Pancreas (tissue), 10 donors: ENCODE results near the gene PCSK7. TPM values are rescaled to one million over a fixed set of nuclear protein-coding genes. Genes with fewer than 3 reads are reported as not detected.

Experiments
- ATAC-seq, 4 donors: fragments of 200-7000 bp; cut with Tn5 transposase; one replicate each; pipeline versions ENCODE4 v1.8.0 to v1.9.1; 2020; ENCODE audit warnings: mild to moderate bottlenecking in 4 of 4, moderate library complexity in 4 of 4
- DNase-seq, 6 donors: peaks; one replicate each; pipeline ENCODE4 v3.0.0-alpha.2; 2020
- FAIRE-seq: peaks from 2 replicates; lab custom pipeline; 2012; peaks lifted over from hg19 to GRCh38; lab: Jason Lieb, UNC
- H3K27ac ChIP-seq, 4 donors: fragments of 200-600 bp; sonication (generic); 1 replicate in 3 of 4; 2 replicates in 1 of 4; pipeline versions ENCODE4 v1.5.0 to v1.8.0; 2020
- H3K27me3 ChIP-seq, 4 donors: fragments of 200-600 bp; one replicate each; pipeline ENCODE4 v1.8.0; 2021
- H3K36me3 ChIP-seq, 3 donors: fragments of 200-600 bp; sonication (generic) in 1 of 3; one replicate each; pipeline versions ENCODE4 v1.5.0 to v1.8.0; 2020 to 2021
- H3K4me1 ChIP-seq, 3 donors: fragments of 200-600 bp; one replicate each; pipeline ENCODE4 v1.8.0; 2021
- H3K4me3 ChIP-seq, 4 donors: fragments of 200-600 bp; sonication (generic) in 2 of 4; one replicate each; pipeline versions ENCODE4 v1.5.0 to v1.8.0; 2020 to 2021
- H3K9me3 ChIP-seq, 4 donors: fragments of 200-600 bp; one replicate each; pipeline ENCODE4 v1.8.0; 2021
- whole genome bisulfite sequencing, 2 donors: extraction: QIAGEN DNeasy Blood & Tissue Kit; methylation state at CpG; one replicate each; pipeline ENCODE4 v1.1.7; 2013; 5-methylcytosine and 5-hydroxymethylcytosine counted together
- intact Hi-C, 3 donors: fragments of 100-400 bp; cut with DNase I; formaldehyde crosslinking; loops; one replicate each; pipeline versions ENCODE4 v1.11.1 to v1.14.2; 2022
- polyA plus RNA-seq, 2 donors: library from polyadenylated mRNA; stranded (reverse); fragments of 200-250 nt; gene quantifications; one replicate each; pipeline ENCODE4 v1.2.3, GENCODE V29; 2013
- total RNA-seq, 6 donors: library from RNA; stranded (reverse); fragmentation: NEBNext Ultra II Directional in 4 of 6; extraction: Animal tissue kit (Norgen Biotek cat#: 25700) in 4 of 6; gene quantifications; one replicate each; pipeline versions ENCODE4 v1.2.1 to v1.2.4, GENCODE V29; 2021 to 2023
- TF ChIP-seq, protein P1 (sequence below), 4 donors: fragments of 200-600 bp; sonication (generic) in 3 of 4; IDR thresholded peaks; one replicate each; pipeline versions ENCODE4 v1.5.0 to v1.8.0; 2021; ENCODE audit warnings: antibody characterized with exemption in 4 of 4
- donor health status: healthy with polysubstance abuse.
- donor health status: DM: no; HTN: no; CAD: no; lungs with moderate emphysema.
- donor health status: DM: no; HTN: no; CAD: no.
- donor health status: control.
- donor health status: control.
- donor health status: Bipolar disorder and iron deficiency.
- donor health status: DM: yes; HTN: yes; CAD: no.
- donor health status: DM: no; HTN: no; CAD: no.
- donor health status: DM: no; HTN: no; CAD: no.
- donor health status: DM: yes; HTN: yes; CAD: no.

Gene PCSK7
- total and polyA plus RNA-seq, 8 donors: 20.3 to 44.2 (median 28.6) TPM

DNA sequence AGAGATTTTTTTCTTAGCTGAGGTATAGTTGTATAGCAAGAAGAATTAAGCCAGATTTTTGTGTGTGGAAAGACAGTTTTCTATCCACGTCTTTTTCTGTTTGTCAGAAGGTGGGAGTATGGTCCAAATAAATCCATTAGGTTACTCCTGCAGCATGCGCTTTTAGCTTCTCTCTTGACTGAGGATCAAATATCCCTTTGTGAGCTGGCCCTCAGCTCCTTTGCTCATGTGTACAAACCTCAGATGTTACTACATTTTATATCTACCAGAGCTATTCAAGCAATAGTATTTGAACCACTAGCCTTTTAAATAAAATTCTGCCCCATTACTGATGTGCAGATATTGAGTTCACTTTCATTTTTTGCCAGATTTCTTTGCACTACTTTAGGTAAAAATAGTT is 62.1 kb downstream of the PCSK7 start:
- 83 to 87% methylated on average over 2 of the region's 2 CpGs for WGBS, 2 donors
- intact Hi-C loops: no loop called here
- H3K4me1 ChIP-seq: peaks cover 0 to 3% (median 0%) of the 10 kb centered on the region in 3 donors
- no peak overlapping the region for H3K4me3 ChIP-seq
- no peak for FAIRE-seq
- no peaks in the 10 kb centered on the region for H3K27me3 ChIP-seq
- DNase-seq: no peak
- TF ChIP-seq, protein P1, sequence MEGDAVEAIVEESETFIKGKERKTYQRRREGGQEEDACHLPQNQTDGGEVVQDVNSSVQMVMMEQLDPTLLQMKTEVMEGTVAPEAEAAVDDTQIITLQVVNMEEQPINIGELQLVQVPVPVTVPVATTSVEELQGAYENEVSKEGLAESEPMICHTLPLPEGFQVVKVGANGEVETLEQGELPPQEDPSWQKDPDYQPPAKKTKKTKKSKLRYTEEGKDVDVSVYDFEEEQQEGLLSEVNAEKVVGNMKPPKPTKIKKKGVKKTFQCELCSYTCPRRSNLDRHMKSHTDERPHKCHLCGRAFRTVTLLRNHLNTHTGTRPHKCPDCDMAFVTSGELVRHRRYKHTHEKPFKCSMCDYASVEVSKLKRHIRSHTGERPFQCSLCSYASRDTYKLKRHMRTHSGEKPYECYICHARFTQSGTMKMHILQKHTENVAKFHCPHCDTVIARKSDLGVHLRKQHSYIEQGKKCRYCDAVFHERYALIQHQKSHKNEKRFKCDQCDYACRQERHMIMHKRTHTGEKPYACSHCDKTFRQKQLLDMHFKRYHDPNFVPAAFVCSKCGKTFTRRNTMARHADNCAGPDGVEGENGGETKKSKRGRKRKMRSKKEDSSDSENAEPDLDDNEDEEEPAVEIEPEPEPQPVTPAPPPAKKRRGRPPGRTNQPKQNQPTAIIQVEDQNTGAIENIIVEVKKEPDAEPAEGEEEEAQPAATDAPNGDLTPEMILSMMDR (IDR thresholded peaks at IDR 0.05): no peak
- H3K27ac ChIP-seq: no peak overlapping the region
- ATAC-seq: no peak
- H3K36me3 ChIP-seq: peaks cover 5 to 39% (median 14%) of the 10 kb centered on the region in 3 donors
- no peaks in the 10 kb centered on the region for H3K9me3 ChIP-seq

DNA sequence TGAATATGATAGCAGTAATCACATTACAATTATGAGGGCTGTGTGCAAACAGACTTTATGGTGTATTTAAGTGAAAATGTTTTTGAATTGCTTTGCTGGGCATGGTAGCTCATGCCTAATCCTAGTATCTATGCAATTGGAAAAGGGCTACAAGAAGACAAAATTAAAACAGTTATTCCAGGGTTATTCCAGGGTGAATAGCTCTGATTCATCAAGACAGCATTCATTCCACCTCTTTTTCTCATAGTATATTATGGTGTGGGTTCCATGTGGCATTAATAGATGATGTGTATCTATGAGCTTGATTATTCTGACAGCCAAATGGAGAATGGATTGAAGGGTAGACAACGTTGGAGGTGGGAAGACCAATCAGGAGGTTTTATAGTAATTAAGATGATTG is 65.4 kb downstream of the PCSK7 start:
- Histone ChIP-seq H3K4me3 (no peak overlapping the region), H3K36me3 (peaks cover 5 to 72% (median 21%) of the 10 kb centered on the region in 3 donors), H3K9me3 (no peaks in the 10 kb centered on the region), H3K4me1 (no peaks in the 10 kb centered on the region), H3K27me3 (no peaks in the 10 kb centered on the region), H3K27ac (no peak overlapping the region)
- FAIRE-seq (no peak), DNase-seq (no peak), ATAC-seq (no peak)
- TF ChIP-seq, protein P1 (IDR thresholded peaks at IDR 0.05): no peak
- 52 to 62% methylated on average over 1 of the region's 1 CpG for WGBS, 2 donors
- intact Hi-C loops: no loop called here

DNA sequence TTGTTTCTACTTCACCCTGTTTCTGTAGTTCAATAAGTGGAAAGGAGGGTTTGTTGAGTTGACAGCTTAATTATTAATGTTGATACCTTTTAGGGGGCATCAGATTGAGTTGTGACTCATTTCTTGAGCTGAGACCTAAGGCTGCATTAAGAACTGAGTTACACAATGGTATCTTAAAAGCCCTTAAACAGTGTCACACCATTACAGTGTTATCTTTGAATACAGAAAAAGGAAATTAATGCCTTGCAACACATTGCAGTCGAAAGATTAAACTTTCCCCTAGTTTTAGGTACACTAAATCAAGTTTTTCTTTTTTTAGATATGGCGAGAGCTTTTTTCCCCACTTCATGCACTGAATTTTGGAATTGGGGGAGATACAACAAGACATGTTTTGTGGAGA is 71.0 kb downstream of the PCSK7 start:
- TF ChIP-seq, protein P1 (IDR thresholded peaks at IDR 0.05): no peak
- Histone ChIP-seq H3K4me3 (no peak overlapping the region), H3K27me3 (no peaks in the 10 kb centered on the region), H3K27ac (no peak overlapping the region), H3K36me3 (peaks cover 0 to 53% (median 8%) of the 10 kb centered on the region in 3 donors), H3K4me1 (no peaks in the 10 kb centered on the region), H3K9me3 (no peaks in the 10 kb centered on the region)
- no peak for FAIRE-seq
- ATAC-seq: no peak
- intact Hi-C loops: no loop called here
- 64 to 70% methylated on average over 2 of the region's 2 CpGs for WGBS, 2 donors
- no peak for DNase-seq

DNA sequence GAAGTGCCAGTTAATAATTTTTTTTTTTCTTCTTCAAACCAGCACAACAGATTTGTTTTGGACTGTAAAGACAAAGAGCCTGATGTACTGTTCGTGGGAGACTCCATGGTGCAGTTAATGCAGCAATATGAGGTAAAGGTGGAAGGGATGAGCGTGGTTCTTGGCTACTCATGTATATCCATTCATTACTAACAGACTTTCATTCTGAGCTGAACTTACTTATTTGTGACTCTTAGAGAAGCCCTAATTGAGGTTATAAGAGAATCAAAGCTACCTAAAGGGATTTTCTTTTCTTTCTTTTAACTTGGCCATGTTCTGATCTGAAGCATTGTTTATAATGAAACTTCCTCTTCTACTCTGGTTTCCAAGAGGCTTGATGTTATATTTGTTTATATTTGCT is 72.0 kb downstream of the PCSK7 start:
- FAIRE-seq: no peak
- Histone ChIP-seq H3K27me3 (no peaks in the 10 kb centered on the region), H3K36me3 (peaks cover 0 to 44% (median 14%) of the 10 kb centered on the region in 3 donors), H3K27ac (no peak overlapping the region), H3K9me3 (no peaks in the 10 kb centered on the region), H3K4me3 (no peak overlapping the region), H3K4me1 (no peaks in the 10 kb centered on the region)
- 86 to 93% methylated on average over 2 of the region's 2 CpGs for WGBS, 2 donors
- DNase-seq: no peak
- intact Hi-C loops: no loop called here
- TF ChIP-seq, protein P1 (IDR thresholded peaks at IDR 0.05): no peak
- ATAC-seq: no peak

DNA sequence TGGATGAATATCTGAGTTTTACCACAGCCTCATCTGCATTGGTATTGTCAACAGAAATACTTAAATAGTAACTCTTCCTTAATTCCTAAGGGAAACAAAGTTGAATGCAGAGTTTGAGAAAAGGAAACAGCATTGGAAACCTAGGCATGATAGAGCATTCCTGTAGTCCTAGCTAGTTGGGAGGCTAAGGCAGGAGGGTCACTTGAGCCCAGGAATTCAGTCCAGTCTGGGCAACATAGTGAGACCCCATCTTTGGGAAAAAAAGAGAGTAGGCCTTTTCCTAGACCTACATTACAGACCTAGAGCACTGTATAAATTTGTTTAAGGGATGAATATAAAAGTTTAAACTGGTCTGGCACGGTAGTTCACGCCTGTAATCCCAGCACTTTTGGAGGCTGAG is 74.4 kb downstream of the PCSK7 start:
- ATAC-seq (no peak), DNase-seq (no peak), FAIRE-seq (no peak)
- H3K4me3 ChIP-seq: no peak overlapping the region
- TF ChIP-seq, protein P1 (IDR thresholded peaks at IDR 0.05): no peak
- H3K4me1 ChIP-seq: no peaks in the 10 kb centered on the region
- WGBS, 2 donors: 89 to 96% methylated on average over 2 of the region's 2 CpGs
- H3K9me3 ChIP-seq: no peaks in the 10 kb centered on the region
- intact Hi-C loops: no loop called here
- peaks cover 0 to 20% (median 14%) of the 10 kb centered on the region in 3 donors for H3K36me3 ChIP-seq
- no peaks in the 10 kb centered on the region for H3K27me3 ChIP-seq
- H3K27ac ChIP-seq: no peak overlapping the region
